Measurements from ENCODE around the gene TUBB4B. TPM values are rescaled to one million over a fixed set of nuclear protein-coding genes. Genes with fewer than 3 reads are reported as not detected.
A peak's percentile ranks its signal among the peaks of the same experiment; 100 is the strongest.

Gene TUBB4B
- total RNA-seq, 2 donors from 2014 or later = 328 to 415 TPM

GRCh38 chr9:137224830-137225694, 16.0 kb upstream of the TUBB4B start, which contains the start of gene CYSRT1:
Gene CYSRT1, plus strand, starts transcription at chr9:137225174. Its CDS starts 448 bp downstream, at chr9:137225622.
- no peaks in the 10 kb centered on the region for H3K27me3 ChIP-seq (ENCODE audit: control insufficient read depth, insufficient read depth, low read length, poor library complexity, severe bottlenecking)
- Mint-ChIP-seq H3K4me1 (peaks cover 2% of the 10 kb centered on the region), H3K36me3 (ENCODE audit: low read depth) (no peaks in the 10 kb centered on the region), H3K9me3 (no peaks in the 10 kb centered on the region), H3K4me3 (peak within 1 kb of the TSS; percentile 61), H3K27ac (no peak within 1 kb of the TSS), H3K27me3 (ENCODE audit: insufficient read depth) (no peaks in the 10 kb centered on the region)
- DNase-seq = no peak
- TF ChIP-seq, protein P1, sequence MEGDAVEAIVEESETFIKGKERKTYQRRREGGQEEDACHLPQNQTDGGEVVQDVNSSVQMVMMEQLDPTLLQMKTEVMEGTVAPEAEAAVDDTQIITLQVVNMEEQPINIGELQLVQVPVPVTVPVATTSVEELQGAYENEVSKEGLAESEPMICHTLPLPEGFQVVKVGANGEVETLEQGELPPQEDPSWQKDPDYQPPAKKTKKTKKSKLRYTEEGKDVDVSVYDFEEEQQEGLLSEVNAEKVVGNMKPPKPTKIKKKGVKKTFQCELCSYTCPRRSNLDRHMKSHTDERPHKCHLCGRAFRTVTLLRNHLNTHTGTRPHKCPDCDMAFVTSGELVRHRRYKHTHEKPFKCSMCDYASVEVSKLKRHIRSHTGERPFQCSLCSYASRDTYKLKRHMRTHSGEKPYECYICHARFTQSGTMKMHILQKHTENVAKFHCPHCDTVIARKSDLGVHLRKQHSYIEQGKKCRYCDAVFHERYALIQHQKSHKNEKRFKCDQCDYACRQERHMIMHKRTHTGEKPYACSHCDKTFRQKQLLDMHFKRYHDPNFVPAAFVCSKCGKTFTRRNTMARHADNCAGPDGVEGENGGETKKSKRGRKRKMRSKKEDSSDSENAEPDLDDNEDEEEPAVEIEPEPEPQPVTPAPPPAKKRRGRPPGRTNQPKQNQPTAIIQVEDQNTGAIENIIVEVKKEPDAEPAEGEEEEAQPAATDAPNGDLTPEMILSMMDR (conservative IDR thresholded peaks at IDR 0.05) = no peak
- H3K36me3 ChIP-seq (ENCODE audit: control insufficient read depth, insufficient read depth, low read length) = no peaks in the 10 kb centered on the region
- H3K4me1 ChIP-seq (ENCODE audit: control insufficient read depth, insufficient read depth, low read length) = peaks cover 4% of the 10 kb centered on the region
- WGBS, 2 experiments (ENCODE audit: insufficient coverage in 1 of 2, insufficient read length in 1 of 2) = 78 to 84% methylated on average over 8 to 23 of the region's 23 CpGs
- peak within 1 kb of the TSS; percentile 73 for H3K9ac ChIP-seq (ENCODE audit: extremely low read depth, low read length, poor library complexity, severe bottlenecking)
- H3K9me3 ChIP-seq (ENCODE audit: control insufficient read depth, low read length) = no peaks in the 10 kb centered on the region
- H3K4me3 ChIP-seq (ENCODE audit: low read length) = peak within 1 kb of the TSS; percentile 89
- no peak within 1 kb of the TSS for H3K27ac ChIP-seq (ENCODE audit: low read depth, low read length)

DNA sequence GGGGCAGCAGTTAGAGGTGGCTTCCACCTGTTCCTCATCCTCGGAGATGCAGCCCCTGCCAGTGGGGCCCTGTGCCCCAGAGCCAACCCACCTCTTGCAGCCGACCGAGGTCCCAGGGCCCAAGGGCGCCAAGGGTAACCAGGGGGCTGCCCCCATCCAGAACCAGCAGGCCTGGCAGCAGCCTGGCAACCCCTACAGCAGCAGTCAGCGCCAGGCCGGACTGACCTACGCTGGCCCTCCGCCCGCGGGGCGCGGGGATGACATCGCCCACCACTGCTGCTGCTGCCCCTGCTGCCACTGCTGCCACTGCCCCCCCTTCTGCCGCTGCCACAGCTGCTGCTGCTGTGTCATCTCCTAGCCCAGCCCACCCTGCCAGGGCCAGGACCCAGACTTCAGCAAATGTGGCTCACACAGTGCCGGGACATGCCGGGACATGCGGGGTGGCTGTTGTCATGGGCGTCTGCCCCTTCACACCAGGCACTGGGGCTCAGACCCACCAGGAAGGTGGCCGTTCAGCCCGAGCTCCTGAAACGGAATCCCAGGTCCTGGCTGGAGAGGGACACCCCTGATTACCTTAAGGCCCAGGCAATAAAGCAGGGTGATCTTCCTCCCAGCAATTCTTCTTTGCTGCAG, 15.3 kb upstream of the TUBB4B start:
- Mint-ChIP-seq H3K9me3 (no peaks in the 10 kb centered on the region), H3K4me1 (peaks cover 2% of the 10 kb centered on the region), H3K27me3 (ENCODE audit: insufficient read depth) (no peaks in the 10 kb centered on the region), H3K4me3 (no peak overlapping the region), H3K36me3 (ENCODE audit: low read depth) (no peaks in the 10 kb centered on the region), H3K27ac (no peak overlapping the region)
- TF ChIP-seq, protein P1 (conservative IDR thresholded peaks at IDR 0.05) = no peak
- Histone ChIP-seq H3K4me3 (ENCODE audit: low read length) (no peak overlapping the region), H3K4me1 (ENCODE audit: control insufficient read depth, insufficient read depth, low read length) (no peaks in the 10 kb centered on the region), H3K9ac (ENCODE audit: extremely low read depth, low read length, poor library complexity, severe bottlenecking) (no peak overlapping the region), H3K27me3 (ENCODE audit: control insufficient read depth, insufficient read depth, low read length, poor library complexity, severe bottlenecking) (no peaks in the 10 kb centered on the region), H3K27ac (ENCODE audit: low read depth, low read length) (no peak overlapping the region), H3K9me3 (ENCODE audit: control insufficient read depth, low read length) (no peaks in the 10 kb centered on the region), H3K36me3 (ENCODE audit: control insufficient read depth, insufficient read depth, low read length) (no peaks in the 10 kb centered on the region)
- WGBS, 2 experiments (ENCODE audit: insufficient coverage in 1 of 2, insufficient read length in 1 of 2) = 89 to 98% methylated on average over 9 to 21 of the region's 21 CpGs
- no peak for DNase-seq

DNA sequence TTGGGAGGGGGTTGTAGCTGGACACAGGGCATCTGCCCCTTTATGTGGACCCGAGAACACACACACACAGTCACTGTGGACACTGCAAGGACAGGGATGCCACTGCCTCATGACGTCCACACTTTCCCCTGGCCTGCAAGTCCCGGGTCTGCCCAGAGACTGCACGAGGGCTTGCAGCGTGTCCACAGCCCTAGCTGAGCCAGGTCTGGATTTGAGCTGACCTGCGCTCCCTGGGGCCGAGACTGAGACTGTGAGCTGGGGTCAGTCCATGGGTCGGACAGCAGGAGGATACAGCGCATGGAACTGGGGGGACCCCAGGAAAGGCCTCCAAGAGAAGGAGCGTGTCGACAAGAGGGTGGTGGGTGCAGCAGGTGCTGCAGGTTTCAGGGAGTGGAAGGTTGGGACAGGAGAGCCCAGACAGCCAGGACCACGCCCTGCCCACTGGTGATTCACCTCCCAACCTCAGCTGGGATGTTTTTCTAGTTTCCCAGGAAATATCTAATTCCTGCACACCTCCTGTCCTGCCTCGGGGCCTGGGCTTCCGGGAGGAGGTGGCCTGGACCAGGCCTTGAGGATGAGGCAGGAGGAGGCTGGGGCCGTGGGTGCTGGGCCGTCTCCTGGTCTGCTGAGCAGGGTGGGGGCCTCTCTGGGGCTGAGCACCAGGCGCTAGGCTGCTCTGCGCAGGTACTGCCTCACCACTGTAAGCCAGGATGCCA, 14.6 kb upstream of the TUBB4B start:
- H3K27ac Mint-ChIP-seq = no peak overlapping the region
- WGBS, 2 experiments (ENCODE audit: insufficient coverage in 1 of 2, insufficient read length in 1 of 2) = 89 to 91% methylated on average over 12 to 18 of the region's 18 CpGs
- H3K27me3 Mint-ChIP-seq (ENCODE audit: insufficient read depth) = no peaks in the 10 kb centered on the region
- H3K4me1 ChIP-seq (ENCODE audit: control insufficient read depth, insufficient read depth, low read length) = no peaks in the 10 kb centered on the region
- TF ChIP-seq, protein P1 (conservative IDR thresholded peaks at IDR 0.05) = no peak
- DNase-seq = no peak
- no peaks in the 10 kb centered on the region for H3K27me3 ChIP-seq (ENCODE audit: control insufficient read depth, insufficient read depth, low read length, poor library complexity, severe bottlenecking)
- peaks cover 2% of the 10 kb centered on the region for H3K4me1 Mint-ChIP-seq
- no peaks in the 10 kb centered on the region for H3K9me3 Mint-ChIP-seq
- H3K27ac ChIP-seq (ENCODE audit: low read depth, low read length) = no peak overlapping the region
- H3K4me3 ChIP-seq (ENCODE audit: low read length) = no peak overlapping the region
- H3K4me3 Mint-ChIP-seq = no peak overlapping the region
- H3K36me3 ChIP-seq (ENCODE audit: control insufficient read depth, insufficient read depth, low read length) = no peaks in the 10 kb centered on the region
- H3K9ac ChIP-seq (ENCODE audit: extremely low read depth, low read length, poor library complexity, severe bottlenecking) = no peak overlapping the region
- no peaks in the 10 kb centered on the region for H3K9me3 ChIP-seq (ENCODE audit: control insufficient read depth, low read length)
- no peaks in the 10 kb centered on the region for H3K36me3 Mint-ChIP-seq (ENCODE audit: low read depth)

All from endodermal cell (in vitro differentiated cells).